MM.1S (cell line): ENCODE data around the gene FLT1.

ENCODE experiments used
- DNase-seq: peaks from one replicate; pipeline ENCODE4 v3.0.0-alpha.2; 2015
- H2AFZ ChIP-seq: fragments of 300-600 bp; sonication (generic); 2 replicates; pipeline ENCODE4 v1.6.0; 2016; ENCODE audit warnings: antibody characterized with exemption, low read length
- H3F3A ChIP-seq: fragments of 300-600 bp; sonication (generic); 2 replicates; pipeline ENCODE4 v1.6.1; 2016; ENCODE audit warnings: mild to moderate bottlenecking, antibody characterized with exemption, low read length, moderate library complexity, mixed read lengths; ENCODE audit not compliant: insufficient read depth
- H3K27ac ChIP-seq: fragments of 300-600 bp; sonication (generic); 2 replicates; pipeline ENCODE4 v1.5.1; 2016; ENCODE audit warnings: mild to moderate bottlenecking, low read length
- H3K27me3 ChIP-seq: fragments of 300-600 bp; sonication (generic); replicated peaks from 2 replicates; pipeline ENCODE4 v1.6.0; 2016; ENCODE audit warnings: low read length; ENCODE audit not compliant: insufficient read depth
- H3K36me3 ChIP-seq: fragments of 300-600 bp; sonication (generic); replicated peaks from 2 replicates; pipeline ENCODE4 v1.6.1; 2016; ENCODE audit warnings: mild to moderate bottlenecking, low read length, mixed read lengths; ENCODE audit not compliant: insufficient read depth
- H3K4me1 ChIP-seq: fragments of 300-600 bp; sonication (generic); 2 replicates; pipeline ENCODE4 v1.6.1; 2016; ENCODE audit warnings: low read length, mixed read lengths
- H3K4me2 ChIP-seq: fragments of 300-600 bp; sonication (generic); 2 replicates; pipeline ENCODE4 v1.6.0; 2016; ENCODE audit warnings: low read depth, low read length
- H3K4me3 ChIP-seq: fragments of 300-600 bp; sonication (generic); 2 replicates; pipeline ENCODE4 v1.5.1; 2016; ENCODE audit warnings: low read length, mixed read lengths
- H3K79me2 ChIP-seq: fragments of 300-600 bp; sonication (generic); 2 replicates; pipeline ENCODE4 v1.6.1; 2016; ENCODE audit warnings: mixed run types, low read length, mixed read lengths
- H3K9ac ChIP-seq: fragments of 300-600 bp; sonication (generic); 2 replicates; pipeline ENCODE4 v1.6.1; 2016; ENCODE audit warnings: low read length, mixed read lengths
- H3K9me2 ChIP-seq: fragments of 300-600 bp; sonication (generic); replicated peaks from 2 replicates; pipeline ENCODE4 v1.6.1; 2016; ENCODE audit warnings: mild to moderate bottlenecking, low read length, mixed read lengths; ENCODE audit not compliant: insufficient read depth
- H3K9me3 ChIP-seq: fragments of 300-600 bp; sonication (generic); replicated peaks from 2 replicates; pipeline ENCODE4 v1.6.1; 2016; ENCODE audit warnings: mild to moderate bottlenecking, low read length, mixed read lengths; ENCODE audit not compliant: insufficient read depth
- H4K20me1 ChIP-seq: fragments of 300-600 bp; sonication (generic); 2 replicates; pipeline ENCODE4 v1.6.1; 2016; ENCODE audit warnings: mild to moderate bottlenecking, low read length, moderate library complexity, mixed read lengths; ENCODE audit not compliant: insufficient read depth
- CTCF ChIP-seq: fragments of 300-600 bp; sonication (generic); IDR thresholded peaks from 2 replicates; pipeline ENCODE4 v1.5.1; 2016; ENCODE audit warnings: antibody characterized with exemption, low read length, mixed read lengths
- EZH2 ChIP-seq: fragments of 300-600 bp; sonication (generic); optimal IDR thresholded peaks from 2 replicates; pipeline ENCODE3; 2017; ENCODE audit warnings: low read depth, mild to moderate bottlenecking, antibody characterized with exemption, low read length, mixed read lengths
- EZH2phosphoT487 ChIP-seq: fragments of 300-600 bp; sonication (generic); IDR thresholded peaks from 2 replicates; pipeline ENCODE4 v1.6.1; 2018; ENCODE audit warnings: antibody characterized with exemption, low read length

The FLT1 gene

GRCh38 chr13:28250542-28250941, 244.4 kb downstream of the FLT1 start:
- no peaks in the 10 kb centered on the region for H4K20me1 ChIP-seq
- H3K79me2 ChIP-seq: no peaks in the 10 kb centered on the region
- peaks cover 4% of the 10 kb centered on the region; the same call in 1 of the 2 replicates for H3K4me1 ChIP-seq
- H3K36me3 ChIP-seq: no peaks in the 10 kb centered on the region
- TF ChIP-seq EZH2phosphoT487 (no peak), CTCF (no peak), EZH2 (no peak)
- no peaks in the 10 kb centered on the region for H3K9me3 ChIP-seq
- H3F3A ChIP-seq: no peaks in the 10 kb centered on the region
- no peak overlapping the region for H2AFZ ChIP-seq
- H3K4me3 ChIP-seq: no peak overlapping the region
- no peaks in the 10 kb centered on the region for H3K27me3 ChIP-seq
- H3K4me2 ChIP-seq: no peak overlapping the region
- H3K9me2 ChIP-seq: no peaks in the 10 kb centered on the region
- no peak overlapping the region for H3K27ac ChIP-seq
- no peak for DNase-seq
- no peak overlapping the region for H3K9ac ChIP-seq
